ENCODE data around the gene NINL.
"Not testable (repeated sequence)": the region's sequence is repeated elsewhere in the genome, so short reads cannot be mapped to it uniquely, and the experiment has no call there.

Gene NINL

DNA sequence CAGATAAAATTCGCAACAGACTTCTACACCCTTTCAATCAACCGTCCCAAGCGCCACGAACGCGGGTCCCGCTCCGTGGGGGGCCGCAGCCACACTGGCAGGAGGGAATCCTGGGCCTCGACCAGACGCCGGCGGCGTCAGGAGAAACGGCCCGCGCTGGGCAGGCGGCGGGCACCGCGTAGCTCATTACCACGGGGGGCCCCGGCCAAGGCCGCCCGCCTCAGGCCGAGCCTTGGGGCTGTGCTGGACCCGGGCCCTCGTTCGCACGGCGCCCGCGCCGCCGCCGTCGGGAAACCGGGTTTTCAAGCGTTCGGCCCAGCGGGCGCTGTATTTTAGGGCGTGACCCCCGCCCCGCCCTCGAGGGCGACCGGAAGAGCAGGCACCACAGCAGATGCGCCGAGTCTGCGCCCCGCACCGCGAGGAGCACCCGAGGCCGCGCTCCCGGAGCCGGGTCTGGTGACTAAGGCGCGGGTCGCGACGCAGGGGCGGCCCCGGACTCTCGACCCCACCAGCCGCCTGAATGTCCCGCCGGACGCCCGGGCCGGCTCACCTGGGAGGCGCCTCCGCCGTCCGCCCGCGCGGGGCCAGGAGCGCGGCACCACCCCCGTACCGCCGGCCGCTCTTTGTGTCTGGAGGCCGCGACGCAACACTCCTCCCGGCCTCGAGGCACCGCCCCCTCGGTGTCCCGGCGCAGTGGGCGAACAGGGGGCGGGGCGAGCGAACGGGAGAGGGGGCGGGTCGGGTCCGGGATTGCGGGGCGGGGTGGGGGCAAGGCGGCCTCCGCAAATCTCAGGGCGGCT is at the start of gene NINL:
Gene NINL, minus strand, starts transcription at position 627 of the 800 bp plus-strand sequence. CDS start 58,944 bp downstream, outside the sequence.
- DNase-seq (ENCODE audit: low read depth in 1 of 2, low spot score in 1 of 2) = peak in 1 of 2 donors; percentile 20

DNA sequence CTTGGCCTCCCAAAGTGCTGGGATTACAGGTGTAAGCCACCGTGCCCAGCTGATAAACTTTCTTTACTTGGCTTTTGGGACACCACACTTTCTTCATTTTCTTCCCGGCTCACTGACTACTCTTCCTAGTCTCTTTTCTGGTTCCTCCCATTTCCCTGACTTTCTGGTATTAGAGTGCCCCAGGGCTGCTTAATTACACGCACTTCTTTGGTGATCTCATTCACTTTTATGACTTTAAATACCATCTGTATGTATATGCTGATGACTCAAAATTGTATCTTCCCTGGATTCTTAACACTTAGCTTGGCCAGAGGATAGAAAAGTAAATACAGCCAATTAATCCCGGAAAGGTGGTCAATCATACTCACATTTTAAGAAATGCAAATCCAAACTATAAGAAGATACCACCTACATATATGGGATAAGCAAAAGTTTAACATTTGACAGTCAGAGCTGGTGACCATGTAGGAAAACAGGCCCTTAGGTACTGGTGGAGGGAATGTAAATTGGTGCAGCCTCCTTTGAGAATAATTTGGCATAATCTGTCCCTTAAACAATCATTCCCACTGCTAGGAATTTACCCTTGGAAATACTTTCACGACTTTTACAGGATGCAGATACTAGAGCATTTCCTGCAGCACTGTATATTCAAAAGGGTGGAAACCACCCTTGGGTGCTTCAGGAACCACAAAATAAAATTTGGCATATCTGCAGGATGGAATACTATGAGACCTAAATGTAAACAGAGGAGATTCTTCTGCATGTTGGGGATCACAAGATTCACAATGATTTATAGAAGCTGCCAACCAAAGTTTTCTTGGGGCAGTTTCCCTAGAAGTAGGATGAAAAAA is 47.8 kb upstream of the NINL start:
- no peak for DNase-seq (ENCODE audit: low read depth in 1 of 2, low spot score in 1 of 2)

DNA sequence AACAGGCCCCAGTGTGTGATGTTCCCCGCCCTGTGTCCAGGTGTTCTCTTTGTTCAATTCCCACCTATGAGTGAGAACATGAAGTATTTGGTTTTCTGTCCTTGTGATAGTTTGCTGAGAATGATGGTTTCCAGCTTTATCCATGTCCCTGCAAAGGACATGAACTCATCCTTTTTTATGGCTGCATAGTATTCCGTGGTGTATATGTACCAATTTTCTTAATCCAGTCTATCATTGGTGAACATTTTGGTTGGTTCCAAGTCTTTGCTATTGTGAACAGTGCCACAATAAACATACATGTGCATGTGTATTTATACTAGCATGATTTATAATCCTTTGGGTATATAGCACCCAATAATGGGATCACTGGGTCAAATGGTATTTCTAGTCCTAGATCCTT is 45.3 kb upstream of the NINL start:
- not testable (repeated sequence) for DNase-seq (ENCODE audit: low read depth in 1 of 2, low spot score in 1 of 2)

DNA sequence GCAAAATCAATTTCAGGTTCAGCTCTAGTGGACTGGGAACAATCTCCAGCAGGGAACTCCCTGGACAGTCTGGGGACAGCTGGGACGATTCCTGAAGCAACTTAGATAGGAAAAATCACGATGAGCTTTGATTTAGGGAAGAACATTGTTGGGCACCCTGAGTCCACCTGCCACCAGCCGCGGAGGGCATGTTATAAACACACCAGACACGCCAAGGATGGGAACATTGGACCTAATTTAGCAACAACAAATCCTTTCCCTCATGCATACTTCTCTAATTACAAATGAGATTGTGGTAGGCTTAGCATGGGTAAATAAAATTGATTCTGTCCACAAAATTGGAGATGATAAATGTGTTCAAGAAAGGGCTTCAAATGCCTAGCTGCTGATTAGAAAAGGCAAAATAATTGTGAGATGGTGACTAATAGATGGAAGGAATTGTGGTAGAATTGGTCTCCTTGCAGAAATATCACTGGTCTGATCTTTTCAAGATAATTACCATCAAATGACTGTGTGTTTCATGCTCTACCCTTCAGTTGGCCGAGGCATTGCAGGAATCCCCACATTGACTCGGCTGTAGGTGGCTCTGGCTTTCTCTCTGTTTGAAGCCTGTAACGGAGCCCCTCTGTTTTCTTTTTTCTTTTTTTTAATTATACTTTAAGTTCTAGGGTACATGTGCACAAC is 44.6 kb upstream of the NINL start:
- DNase-seq (ENCODE audit: low read depth in 1 of 2, low spot score in 1 of 2) = no peak

DNA sequence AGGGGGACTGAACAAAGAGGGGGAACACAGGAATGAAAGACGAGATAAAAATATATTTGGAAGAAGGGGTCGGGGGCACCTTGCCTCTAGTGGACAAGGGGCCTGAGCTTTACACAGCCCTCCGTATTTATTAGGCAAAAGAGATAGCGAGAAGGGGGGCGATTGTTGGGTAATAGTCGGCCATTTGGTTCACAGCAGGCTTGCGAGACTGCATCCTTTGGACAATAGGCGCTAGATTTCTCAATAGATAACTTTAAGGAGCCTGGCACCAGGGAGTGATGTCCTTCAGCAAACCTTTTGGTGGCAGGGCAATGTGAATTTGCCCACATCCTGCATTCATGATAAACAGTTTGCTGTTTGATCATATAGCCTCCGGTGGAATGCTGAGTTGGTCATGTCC is 41.4 kb upstream of the NINL start:
- DNase-seq (ENCODE audit: low read depth in 1 of 2, low spot score in 1 of 2) = no peak

DNA sequence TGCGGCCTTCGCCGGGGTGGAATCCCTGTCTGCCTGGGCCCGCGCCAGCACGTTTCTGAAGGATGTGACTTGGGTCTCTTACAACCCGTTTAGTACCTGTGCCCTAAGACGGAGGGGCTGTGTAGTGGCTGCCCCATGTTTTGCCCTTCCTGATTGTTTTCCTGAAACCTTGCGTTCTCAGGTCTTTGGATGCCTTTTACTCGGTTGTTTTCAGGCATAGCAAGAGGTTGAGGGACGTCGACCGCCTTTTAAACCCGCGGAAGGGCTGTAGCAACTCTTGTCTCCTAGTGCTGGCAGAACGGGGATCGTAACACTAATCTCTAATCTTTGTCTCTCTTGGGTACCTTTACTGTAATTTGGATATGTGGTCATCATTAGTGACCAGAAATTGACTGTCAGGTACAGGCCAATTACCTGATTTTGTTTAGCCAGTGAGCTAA is 39.2 kb upstream of the NINL start:
- peak in 1 of 2 donors; percentile 7 for DNase-seq (ENCODE audit: low read depth in 1 of 2, low spot score in 1 of 2)

DNA sequence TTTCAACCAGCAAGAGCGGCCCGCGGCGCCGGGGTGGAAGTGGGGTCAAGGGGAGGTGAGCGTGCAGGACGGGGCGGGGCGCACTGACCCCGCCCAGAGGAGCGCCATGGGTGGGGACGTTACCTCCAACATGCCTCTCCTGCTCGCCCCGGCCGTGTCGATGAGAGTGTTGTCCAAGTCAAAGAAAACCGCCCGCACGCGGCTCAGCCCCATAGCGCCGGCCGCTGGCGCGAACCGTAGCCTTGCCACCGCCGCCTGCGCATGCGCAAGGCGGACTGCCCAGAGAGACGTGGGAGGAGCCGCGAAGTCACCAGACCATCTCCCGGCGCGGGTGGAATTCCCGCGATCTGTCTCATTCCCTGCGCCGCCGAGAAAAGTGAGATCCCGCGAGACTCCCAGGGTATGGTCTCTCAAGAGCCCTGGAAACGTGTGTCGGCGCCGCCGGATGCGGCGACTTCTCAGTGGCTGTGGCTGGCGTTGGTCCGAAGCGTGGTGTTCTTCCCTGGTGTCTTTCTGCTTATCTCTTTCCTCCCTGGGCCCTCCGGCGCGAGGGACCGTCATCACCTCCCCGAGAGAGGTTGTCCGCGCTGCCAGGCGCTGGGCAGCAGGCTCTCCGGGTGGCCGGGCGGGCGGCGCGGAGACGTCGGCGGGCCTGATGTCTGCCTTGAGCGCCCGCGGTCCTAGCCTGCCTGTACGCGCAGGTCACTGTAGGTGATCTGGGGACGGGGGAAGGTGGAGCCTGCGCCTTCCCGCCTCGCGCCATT is 38.6 kb upstream of the NINL start, which contains the start of gene NANP:
Gene NANP, minus strand, starts transcription at position 279 of the 764 bp plus-strand sequence. Its CDS starts 66 bp downstream, at position 213.
- DNase-seq (ENCODE audit: low read depth in 1 of 2, low spot score in 1 of 2) = peak; percentile 45 to 72

DNA sequence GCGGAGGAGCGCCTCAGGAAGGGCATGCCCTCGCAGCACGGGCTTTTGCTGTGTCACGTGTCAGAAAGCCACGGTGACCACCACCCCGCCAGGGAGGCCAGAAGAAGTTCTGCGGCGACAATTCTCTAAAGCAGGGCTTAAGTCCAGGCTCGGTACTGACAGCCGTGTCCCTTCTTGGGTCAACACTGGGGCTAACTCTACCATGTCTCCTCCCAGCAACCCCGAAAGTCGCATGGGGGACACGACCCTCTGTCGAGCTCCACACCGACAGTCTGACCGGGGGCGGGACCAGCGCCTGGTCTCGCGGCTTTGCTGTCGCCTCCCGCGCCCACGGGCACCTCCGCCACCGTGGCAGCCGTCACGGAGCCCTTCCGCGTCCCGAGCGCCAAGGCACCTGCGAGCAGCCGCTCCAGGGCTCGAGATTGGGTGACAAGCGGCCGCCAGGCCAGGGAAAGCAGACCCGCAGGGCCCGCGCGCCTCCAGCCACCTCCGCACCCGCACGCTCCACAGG is 37.9 kb upstream of the NINL start:
- DNase-seq (ENCODE audit: low read depth in 1 of 2, low spot score in 1 of 2) = peak in 1 of 2 donors; percentile 1

DNA sequence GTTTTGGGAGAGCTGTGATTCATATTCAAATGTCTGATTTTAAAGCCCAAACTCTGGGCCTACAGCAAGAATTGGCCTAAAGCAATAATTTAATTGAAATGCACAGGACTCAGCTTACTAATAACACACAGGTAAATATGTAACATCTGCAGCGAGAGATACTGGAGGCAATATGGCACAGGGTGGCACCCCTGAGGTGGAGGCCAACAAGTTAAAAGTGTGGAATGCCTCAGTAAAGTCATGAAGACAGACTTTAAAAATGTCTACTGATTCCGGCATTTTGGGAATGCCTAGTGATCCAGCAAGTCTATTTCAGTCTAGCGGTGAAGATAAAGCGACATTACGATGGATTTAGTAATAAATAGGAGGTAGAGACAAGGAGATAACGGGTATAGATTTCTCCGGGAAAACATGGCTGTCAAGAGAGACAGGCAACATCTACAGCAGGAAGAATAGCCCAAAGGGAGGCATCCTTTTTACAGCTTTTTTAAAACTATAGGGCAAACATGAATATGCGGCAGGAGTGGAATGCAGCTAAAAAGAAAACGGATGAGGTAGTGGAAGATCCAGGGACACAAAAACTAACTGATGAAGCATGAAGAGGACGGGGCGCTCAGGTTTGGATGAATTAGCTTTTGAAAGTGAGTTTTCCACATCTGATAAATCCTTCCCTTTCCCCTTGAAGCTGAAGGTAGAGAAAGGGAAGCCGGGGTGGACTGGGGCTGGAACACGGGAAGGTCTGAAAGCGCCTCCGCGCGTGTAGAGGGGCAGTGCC is 37.3 kb upstream of the NINL start:
- DNase-seq (ENCODE audit: low read depth in 1 of 2, low spot score in 1 of 2) = no peak

DNA sequence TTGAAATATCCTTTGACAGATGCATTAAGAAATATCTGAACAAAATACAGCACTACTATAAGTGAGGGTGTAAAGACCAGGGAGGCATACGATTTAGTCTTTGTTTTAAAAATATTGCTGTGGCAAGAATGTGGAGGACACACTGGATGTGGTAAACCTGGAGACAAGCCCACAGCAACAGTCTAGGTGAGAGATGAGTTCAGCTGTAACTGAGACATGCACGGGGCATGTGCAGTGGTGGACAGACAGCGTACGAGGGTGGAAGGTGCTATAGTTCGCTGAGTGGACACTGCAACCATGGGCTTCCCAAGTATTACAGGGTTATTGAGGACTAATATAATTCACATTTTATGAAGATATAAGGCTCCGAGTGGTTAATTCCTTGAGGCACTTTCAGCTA is 36.7 kb upstream of the NINL start:
- DNase-seq (ENCODE audit: low read depth in 1 of 2, low spot score in 1 of 2) = no peak

DNA sequence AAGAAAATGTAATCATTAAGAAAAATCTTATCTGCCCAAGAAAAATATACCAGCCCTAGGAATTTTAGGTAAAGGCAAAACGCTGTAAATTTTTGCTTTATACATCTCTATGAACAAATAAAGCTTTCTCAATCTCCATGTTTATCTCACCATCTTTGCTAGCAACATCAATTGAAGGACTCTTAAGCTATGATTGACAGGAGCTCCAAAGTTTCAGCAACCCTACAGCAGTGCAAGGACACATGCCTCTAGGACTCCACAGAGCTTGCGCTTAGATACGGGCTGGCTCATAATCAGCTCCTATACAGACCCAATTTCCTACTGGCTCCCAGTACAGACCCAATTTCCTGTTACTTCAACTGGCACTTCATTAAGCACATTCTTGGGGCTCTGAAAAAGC is 34.2 kb upstream of the NINL start:
- no peak for DNase-seq (ENCODE audit: low read depth in 1 of 2, low spot score in 1 of 2)

DNA sequence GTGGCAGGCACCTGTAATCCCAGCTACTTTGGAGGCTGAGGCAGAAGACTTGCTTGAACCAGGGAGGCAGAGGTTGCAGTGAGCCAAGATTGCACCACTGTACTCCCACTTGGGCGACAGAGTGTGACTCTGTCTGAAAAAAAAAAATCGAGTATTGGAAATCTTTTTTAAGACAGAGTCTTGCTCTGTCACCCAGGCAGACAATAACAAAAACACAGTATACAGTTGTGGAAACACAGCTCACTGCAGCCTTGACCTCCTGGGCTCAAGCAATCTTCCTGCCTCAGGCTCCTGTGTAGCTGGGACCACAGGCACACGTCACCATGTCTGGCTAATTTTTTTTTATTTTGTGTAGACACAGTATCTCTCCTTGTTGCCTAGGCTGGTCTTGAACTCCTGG is 23.4 kb upstream of the NINL start:
- DNase-seq (ENCODE audit: low read depth in 1 of 2, low spot score in 1 of 2) = no peak

DNA sequence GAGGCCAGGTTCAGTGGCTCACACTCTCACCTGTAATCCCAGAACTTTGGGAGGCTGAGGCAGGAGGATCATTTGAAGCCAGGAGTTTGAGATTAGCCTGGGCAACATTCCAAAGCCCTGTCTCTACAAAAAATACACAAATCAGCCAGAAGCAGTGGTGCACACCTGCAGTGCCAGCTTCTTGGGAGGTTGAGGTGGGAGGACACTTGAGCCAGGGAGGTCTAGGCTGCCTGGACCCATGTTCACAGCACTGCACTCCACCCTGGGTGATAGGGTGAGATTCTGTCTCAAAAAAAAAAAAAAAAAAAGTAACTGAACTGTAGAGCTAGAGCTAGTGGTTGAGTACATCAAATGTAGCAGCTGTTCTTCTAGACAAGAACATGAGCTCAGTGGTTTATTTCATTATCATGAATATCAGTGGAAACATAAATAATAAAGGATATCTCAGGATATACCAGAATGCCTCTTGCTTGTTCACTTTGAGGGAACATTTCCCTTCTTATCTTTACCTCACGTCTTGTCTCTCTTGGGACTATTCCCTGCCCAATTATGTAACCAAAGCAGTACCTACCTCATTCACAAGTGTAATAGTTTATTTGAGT is 20.9 kb upstream of the NINL start:
- no peak for DNase-seq (ENCODE audit: low read depth in 1 of 2, low spot score in 1 of 2)

DNA sequence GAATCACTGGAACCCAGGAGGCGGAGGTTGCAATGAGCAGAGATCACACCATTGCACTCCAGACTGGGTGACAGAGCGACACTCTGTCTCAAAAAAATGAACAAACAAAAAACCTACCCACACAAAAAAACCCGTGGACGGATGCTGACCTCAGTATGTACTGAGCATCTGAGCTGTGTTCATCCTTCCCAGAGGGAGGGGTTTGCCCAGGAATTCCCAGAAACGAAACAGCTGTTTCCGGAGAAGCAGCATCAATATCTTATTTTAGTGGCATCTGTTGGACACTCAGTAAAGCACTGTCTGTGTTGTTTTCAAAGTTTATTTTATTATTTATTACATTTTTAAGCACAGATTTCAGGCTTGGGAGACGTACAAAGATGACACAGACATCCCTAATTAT is 19.8 kb upstream of the NINL start:
- DNase-seq (ENCODE audit: low read depth in 1 of 2, low spot score in 1 of 2) = no peak

DNA sequence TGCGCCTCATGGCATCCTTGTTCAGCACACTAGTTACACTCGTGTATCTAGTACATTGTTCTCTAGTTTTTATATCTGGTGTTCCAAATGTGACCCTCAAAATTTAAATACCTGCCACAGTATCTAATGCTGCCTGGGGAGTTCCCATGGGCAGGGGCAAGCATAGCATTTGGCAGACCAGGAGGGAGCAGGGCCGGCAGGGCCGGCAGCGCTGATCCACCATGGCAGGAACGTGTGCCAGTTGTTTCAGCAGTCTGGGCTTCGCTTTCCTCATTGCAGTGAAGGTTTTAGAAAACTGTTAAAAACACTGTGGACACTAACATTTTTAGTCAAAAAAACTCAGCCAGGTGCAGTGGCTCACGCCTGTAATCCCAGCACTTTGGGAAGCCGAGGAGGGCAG is 19.3 kb upstream of the NINL start:
- no peak for DNase-seq (ENCODE audit: low read depth in 1 of 2, low spot score in 1 of 2)

DNA sequence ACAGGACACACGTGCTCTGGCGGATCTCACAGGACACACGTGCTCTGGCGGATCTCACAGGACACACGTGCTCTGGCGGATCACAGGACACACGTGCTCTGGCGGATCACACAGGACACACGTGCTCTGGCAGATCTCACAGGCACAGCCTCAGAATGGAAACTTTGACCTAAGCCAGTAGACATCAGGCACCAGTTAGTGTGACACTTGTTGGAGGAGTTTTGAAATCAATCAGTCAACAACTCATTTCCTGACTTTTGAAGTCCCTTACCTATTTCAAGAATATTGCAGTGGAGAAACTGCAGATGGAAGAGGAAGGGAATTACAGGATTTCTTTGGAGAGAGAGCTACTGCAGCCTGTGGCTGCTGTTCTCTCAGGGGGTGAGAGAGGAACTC is 17.6 kb upstream of the NINL start:
- not testable (repeated sequence) for DNase-seq (ENCODE audit: low read depth in 1 of 2, low spot score in 1 of 2)

DNA sequence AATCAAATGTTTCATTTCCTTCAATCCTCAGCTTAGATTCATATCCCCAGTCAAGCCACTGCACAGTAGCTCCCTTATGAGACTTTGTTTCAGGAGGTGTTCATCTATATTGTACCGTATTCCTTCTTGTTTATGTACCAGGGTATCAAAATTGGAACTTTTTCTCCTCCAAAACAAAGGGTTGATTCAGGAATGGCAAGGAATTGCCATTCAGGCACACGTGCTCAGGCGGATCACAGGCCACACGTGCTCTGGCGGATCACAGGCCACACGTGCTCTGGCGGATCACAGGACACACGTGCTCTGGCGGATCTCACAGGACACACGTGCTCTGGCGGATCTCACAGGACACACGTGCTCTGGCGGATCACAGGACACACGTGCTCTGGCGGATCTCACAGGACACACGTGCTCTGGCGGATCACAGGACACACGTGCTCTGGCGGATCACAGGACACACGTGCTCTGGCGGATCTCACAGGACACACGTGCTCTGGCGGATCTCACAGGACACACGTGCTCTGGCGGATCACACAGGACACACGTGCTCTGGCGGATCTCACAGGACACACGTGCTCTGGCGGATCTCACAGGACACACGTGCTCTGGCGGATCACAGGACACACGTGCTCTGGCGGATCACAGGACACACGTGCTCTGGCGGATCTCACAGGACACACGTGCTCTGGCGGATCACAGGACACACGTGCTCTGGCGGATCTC is 17.0 kb upstream of the NINL start:
- not testable (repeated sequence) for DNase-seq (ENCODE audit: low read depth in 1 of 2, low spot score in 1 of 2)

DNA sequence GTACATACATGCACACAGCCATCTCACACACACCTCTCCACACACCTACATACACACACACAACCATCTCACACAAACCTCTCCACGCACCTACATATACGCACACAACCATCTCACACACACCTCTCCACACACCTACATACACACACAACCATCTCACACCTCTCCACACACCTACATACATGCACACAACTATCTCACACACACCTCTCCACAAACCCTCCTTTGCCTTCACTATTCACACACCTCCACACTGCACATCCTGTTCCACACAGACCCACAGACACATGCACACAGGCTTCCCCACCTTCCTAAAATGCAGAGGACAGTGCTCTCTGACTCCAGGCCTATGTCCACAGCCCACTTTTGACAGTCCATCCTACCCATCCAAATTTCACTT is 16.3 kb upstream of the NINL start:
- no peak for DNase-seq (ENCODE audit: low read depth in 1 of 2, low spot score in 1 of 2)

DNA sequence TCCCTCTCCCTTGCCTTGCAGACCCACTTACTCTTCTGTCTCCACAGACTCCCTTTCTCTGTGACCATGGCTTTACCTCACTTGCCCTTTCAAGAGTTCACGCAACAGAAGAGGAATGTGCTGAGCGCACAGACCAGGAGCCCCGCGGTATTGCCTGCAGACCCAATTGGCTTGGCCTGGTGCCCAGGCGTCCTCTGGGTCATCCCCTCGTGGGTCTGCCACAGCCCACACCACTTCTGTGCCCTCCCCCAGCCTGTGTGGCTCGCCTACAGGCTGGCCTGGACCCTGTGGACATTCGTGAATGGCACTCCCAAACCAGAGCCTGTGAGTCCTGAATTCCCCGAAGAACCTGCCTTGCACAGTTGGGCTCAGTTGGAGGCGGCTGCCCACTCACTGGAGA is 15.3 kb upstream of the NINL start:
- DNase-seq (ENCODE audit: low read depth in 1 of 2, low spot score in 1 of 2) = no peak
